GM21515 (cell line): ENCODE data around the gene NCDN.

ENCODE experiments used
- ATAC-seq: cut with Tn5 transposase; IDR thresholded peaks from one replicate; pipeline ENCODE4 v1.9.1; 2021; ENCODE audit not compliant: unreplicated experiment

NCDN gene

DNA sequence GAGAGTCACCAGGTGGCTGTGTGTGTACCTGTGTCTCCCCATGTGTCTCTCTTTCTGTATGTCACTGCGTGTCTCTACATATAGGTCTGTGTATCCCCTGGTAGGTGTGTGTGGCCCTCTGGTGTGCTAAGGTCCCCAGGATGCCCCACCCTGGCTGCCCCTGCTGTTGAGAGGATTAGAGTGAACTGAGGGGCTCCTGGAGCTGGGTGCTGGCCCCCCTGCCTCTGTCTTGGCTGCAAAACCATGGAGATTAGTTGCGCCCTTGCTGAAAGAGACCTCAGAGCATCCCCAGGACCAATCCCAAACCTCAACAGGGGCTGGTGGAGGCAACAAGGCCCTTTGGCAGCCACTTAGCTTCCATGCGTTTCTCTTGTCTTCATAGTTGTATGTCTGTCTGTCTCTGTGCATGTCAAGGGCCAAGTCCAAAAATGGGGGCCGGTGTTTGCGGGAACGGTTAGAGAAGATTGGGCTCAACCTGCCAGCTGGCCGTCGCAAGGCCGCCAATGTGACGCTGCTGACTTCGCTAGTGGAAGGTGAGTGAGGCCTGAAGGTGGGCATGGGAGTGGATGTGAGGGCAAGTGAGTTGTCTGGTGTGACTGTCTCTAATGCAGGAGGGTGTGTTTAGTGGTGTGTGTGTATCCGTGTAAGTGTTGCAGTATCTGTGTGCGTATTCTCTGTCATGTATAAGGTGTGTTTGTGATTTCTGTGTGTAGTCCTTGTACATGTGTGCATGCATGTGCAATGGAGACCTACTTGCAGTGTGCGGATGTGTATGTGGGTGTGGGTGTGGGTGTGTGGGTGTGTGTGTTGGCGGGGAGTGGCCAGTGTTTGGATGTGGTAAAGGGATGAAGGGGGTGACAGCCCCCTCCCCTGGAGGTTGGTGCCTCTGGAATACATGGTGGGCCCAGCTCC is 32.2 kb downstream of the NCDN start:
- no peak for ATAC-seq

DNA sequence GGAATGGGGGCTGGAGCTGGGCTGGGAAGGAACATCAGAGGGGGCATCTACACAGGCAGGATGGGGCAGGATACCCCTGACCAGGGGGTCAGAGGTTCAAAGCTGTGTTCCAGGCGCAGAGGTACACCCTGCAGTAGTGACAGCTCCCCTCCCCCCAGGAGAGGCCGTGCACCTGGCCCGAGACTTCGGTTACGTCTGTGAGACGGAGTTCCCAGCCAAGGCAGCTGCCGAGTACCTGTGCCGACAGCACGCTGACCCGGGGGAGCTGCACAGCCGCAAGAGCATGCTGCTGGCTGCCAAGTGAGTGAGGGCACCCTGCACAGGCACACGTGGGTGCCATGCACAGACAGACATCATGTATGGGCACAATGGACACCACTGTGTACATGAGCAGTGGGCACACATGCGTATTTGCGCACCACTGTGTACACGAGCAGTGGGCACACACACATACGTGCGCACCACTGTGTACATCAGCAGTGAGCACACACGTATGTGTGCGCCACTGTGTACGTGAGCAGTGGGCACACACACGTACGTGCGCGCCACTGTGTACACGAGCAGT is 33.0 kb downstream of the NCDN start:
- ATAC-seq, result no peak

DNA sequence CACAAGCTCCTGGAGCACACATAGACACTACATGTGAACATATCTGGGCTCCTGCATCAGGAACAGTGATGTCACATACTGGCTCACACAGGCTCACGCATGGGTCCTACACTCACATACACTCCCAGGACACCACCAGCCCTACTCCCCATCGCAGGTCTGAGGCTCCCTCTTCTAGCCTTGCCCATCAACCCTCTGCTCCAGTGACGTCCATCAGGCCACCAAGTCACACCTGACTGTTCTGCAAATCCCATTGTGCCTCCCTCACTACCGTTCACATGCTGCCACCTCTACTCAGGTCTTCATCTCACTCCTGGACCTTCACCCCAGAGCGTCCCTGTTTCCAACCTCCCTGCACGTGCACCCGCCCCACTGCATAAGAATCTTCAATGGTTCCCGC is 33.6 kb downstream of the NCDN start:
- ATAC-seq, result no peak

DNA sequence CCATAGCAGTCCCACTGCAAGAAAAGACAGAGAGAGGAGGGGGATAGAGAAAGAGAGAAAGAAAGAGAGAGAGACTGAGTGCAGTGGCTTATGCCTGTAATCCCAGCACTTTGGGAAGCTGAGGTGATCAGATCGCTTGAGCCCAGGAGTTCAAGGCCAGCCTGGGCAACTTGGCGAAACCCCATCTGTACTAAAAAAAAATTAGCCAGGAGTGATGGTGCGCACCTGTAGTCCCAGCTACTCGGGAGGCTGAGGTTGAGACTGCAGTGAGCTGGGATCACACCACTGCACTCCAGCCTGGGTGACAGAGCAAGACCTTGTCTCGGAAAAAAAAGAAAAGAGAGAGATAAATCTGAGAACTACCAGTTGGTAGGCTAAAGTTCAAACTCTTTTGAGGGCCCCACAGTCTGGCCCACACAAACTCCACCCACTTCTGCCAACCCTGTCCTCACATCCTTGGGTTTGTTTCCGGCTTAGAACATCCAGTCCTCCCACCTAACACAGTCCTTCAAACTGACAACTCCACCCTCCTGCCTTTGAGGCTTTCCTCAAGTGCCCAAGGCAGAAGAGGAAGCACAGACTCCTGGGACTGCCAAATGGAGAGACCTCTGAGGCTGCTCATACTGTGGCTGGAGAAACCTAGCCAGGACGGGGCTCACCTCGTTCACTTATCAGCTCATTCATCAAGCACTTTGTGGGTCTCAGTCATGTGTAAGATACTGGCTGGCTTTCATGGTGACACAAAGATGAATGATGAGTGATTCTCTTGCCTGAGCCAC is 35.6 kb downstream of the NCDN start:
- ATAC-seq, result no peak

DNA sequence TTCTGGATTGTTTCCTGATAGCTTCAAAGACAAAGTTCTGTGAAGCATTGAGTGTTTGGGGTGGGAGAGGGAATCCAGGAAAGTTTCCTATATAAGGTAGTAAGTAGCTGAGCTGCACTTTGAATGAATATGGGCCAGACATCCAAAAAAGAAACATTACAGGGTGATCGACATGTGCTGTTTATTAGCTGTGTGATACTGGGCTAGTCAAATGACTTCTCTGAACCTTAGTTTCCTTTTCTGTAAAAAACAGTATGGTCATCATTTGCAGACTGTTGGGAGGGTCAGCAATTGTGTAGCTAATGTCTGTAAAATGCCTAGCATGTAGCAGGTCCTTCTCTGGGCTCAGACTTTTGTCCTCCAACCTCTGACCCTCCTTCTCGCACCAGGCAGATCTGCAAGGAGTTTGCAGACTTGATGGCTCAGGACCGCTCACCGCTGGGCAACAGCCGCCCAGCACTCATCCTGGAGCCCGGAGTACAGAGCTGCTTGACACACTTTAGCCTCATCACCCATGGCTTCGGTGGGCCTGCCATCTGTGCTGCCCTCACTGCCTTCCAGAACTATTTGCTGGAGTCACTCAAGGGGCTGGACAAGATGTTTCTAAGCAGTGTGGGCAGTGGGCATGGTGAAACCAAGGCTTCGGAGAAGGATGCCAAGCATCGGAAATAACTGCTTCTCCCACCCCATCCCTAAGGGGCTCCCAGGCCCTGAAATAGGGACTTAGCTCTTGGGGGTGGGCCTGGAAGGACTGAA is 36.6 kb downstream of the NCDN start:
- no peak for ATAC-seq

DNA sequence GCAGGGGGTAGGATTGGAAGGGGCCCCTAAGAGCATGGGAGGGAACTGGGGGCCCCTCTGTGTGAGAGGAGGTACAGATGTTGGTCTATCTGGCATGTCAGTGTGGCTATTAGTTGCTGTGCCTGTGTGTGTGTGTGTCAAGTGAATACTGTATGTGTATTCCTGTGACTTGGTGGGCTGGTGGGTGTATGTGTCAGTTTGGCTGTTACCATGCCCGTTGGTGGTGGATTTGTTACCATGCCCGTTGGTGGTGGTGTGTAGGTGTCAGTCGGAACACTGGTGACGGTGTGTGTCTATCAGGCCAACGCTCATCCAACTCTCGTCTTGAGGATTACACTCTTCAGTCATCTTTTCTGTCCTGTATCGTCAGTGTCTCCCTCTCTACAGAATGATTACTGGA is 38.1 kb downstream of the NCDN start:
- ATAC-seq, result no peak

DNA sequence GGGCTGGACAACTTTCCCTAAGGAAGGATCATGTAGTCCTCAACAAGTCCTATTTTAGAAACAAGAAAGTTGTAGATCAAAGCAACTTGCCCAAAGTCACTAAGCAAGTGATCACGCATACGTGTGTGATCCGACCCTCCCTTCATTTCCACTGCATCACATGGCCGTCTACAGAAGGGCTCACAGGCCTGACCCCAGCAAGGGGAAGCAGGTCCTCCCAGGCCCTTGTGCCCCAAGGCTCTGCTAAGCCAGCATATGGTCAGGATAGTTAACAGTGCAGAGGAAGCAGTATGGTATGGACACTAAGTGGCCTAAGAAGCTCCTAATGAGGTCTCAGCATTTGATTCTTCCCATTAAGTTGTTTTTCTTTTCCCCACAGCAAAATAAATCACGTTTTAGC is 40.3 kb downstream of the NCDN start:
- no peak for ATAC-seq

DNA sequence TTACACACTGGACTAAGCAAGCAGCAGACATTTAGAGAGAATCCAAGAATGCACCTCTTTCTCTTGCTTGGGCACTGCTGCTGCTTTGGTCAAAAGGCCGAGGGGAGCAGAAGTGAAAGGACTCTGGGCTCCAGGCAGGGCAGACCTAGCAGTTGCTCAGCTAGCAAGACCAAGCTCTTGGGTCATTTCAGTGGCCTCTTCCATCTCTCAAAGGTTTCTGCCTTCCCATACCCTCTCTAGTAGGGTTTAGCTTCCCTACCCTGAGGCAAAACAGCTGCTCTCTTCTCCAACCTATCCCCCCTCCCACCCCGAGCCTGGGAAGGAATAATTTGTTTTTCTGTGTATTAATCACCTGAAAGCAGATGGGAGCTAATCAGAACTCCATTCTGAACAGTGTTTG is 41.3 kb downstream of the NCDN start:
- no peak for ATAC-seq

DNA sequence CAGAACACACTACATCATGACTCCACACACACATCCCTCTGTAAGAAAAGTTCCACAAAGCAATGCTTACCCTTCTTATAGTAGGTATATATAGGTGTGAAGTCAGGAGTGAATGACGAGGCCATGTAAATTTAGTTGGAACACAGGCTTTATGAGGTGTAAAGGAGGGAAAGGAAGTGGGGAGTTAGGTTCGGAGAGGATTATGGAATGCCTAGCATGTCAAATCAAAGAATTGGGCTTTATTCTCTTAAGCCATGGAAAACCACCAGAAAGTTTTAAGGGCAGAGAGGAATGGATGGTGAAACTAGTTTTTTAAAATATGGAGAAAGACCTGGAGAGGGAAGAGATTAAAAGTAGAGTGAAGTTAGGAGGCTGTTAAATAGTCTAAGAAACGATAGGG is 41.8 kb downstream of the NCDN start:
- ATAC-seq, result no peak

DNA sequence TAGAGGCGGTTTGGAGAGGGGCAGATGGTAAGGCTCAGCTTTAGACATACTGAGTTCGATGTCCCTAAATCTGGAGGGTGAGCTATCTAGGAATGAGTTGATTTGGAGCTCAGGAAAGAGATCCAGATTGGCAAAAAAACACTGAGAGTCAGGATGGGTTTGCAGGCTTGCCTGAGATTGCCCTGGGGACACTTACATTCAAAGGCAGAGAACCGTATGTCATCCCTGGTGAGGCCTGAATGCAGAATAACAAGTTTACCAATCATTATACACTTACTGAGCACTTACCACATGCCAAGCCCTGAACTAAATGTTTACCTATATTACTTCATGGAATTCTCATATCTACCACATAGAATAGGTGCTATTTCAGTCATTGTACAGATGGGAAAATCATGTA is 43.0 kb downstream of the NCDN start:
- ATAC-seq, result no peak

DNA sequence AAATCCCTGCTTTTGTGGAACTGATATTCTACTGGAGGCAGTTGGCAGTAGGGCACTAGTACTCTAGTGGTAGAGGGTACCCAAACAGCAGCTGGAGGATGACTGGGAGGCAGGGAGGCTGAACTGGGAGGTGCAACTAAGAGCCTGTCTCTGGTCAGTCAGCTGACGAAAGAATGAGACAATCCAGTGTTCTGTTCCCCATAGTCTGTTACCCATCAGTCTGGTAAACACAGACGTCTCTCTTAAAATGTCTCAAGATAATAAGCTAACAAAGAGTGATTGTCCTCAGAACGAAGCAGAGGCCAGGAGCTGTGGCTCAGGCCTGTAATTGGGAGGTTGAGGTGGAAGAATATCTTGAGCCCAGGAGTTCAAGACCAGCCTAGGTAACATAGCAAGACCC is 45.9 kb downstream of the NCDN start:
- ATAC-seq, result no peak

DNA sequence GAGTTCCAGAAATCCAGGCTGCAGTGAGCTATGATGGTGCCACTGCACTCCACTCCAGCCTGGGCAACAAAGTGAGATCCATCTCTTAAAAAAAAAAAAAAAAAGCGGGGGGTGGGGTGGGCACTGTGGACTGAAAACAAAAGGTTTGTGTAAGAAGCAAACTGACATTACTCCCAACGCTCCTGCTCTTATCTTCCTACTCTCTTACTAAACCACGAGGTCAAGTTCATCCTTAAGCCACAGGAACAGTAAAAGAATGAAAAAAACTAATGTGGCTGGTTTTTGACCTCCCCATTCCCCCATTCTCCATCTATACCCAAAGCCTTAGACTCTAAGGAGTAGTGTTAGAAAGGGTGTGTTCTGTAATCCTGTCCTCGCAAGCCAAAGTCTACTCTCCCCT is 46.3 kb downstream of the NCDN start:
- ATAC-seq, result no peak

DNA sequence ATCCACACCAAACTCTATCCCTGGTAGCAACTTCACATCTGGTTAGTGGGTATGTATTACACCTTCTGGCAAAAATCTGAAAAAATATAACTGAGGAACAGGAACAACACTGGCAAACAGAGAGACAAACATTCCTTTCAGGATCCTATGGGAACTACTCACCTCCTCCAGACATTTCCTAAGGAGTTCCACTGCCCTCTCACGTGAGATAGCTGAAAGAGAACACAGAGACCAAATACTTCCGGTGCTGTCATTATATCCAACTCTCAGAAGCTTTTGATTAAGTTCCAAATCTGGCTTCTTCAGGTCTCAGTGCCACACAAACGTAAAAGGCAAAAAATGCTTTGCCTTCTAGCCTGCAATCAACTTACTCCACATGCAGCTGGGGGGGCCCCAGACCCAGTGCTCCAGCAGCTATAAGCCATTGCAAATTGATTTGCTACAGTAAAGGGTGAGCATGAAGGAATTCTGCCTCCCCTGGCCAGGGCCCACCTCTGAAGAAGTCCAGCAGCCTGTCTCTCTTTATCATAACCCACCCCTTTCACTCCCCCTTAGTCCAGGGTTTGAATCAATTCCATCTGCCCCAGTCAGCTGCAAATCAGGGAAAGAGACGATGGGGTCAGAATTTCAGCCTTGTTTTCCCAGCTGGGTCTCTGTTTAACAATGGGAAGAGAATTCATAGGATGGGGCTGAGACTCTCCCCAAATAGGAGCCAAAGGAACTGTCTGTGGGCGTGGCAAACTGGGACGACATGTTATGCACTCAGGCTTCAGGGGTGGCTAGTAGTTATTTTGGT is 47.7 kb downstream of the NCDN start:
- no peak for ATAC-seq

DNA sequence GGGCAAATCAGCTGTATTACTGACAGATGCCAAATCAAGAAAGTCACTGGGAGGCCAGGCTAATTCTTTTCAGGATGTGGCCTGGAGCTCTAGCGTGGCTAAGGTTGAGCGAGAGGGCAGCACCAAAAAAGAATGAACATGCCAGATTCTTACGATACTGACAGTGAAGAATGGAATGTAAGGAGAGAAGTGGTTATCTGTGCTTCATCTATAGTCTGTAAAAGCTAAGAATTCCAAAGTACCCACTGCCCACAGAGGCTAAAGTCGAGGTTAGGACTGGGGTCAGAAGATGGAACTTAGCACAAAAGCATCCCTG is 48.2 kb downstream of the NCDN start:
- no peak for ATAC-seq

DNA sequence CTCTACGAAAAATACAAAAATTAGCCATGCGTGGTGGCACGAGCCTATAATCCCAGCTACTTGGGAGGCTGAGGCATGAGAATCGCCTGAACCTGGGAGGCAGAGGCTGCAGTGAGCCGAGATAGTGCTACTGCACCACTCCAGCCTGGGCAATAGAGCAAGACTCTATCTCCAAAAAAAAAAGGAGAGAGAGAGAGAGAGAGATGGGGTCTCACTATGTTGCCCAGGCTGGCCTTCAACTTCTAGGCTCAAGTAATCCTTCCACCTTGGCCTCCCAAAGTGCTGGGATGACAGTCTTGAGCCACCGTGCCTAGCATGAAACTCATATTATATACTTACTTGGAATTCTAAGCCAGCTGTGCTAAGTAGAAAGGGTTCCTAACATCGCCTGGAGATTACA is 54.1 kb downstream of the NCDN start:
- ATAC-seq, result no peak

DNA sequence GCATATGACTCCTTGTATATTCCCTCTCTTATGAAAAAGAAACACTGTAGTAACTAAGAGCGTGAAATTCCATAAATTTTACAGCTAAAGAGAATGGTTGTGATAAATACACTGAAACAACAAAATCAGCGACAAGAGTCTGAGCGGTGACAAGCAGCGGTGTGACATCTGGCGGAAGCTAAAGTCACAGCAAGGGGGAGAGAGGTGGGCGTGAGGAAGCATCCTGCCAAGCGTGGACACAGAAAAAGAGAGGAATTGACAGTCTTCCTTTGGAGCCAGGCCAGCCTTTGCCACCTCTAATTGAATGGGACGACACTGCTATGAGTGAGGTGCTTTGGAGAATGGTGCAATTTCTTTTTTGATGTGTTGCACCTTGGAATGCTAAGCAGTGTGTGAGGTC is 57.8 kb downstream of the NCDN start:
- ATAC-seq, result no peak
